Loucy (cell line): Measurements from ENCODE around the gene IGF2BP2.

ENCODE experiments used
- EZH2phosphoT487 ChIP-seq: fragments of 200-600 bp; IDR thresholded peaks from 2 replicates; pipeline ENCODE4 v1.6.1; 2018; ENCODE audit warnings: antibody characterized with exemption, mild to moderate bottlenecking, moderate library complexity, borderline replicate concordance
- TF ChIP-seq, protein P1 (sequence below): fragments of 200-600 bp; sonication (generic); conservative IDR thresholded peaks from 2 replicates; pipeline ENCODE4 v1.5.1; 2014; ENCODE audit warnings: mild to moderate bottlenecking, antibody characterized with exemption, low read length

GRCh38 chr3:185734725-185735096, 90.1 kb downstream of the IGF2BP2 start:
- TF ChIP-seq, protein P1, sequence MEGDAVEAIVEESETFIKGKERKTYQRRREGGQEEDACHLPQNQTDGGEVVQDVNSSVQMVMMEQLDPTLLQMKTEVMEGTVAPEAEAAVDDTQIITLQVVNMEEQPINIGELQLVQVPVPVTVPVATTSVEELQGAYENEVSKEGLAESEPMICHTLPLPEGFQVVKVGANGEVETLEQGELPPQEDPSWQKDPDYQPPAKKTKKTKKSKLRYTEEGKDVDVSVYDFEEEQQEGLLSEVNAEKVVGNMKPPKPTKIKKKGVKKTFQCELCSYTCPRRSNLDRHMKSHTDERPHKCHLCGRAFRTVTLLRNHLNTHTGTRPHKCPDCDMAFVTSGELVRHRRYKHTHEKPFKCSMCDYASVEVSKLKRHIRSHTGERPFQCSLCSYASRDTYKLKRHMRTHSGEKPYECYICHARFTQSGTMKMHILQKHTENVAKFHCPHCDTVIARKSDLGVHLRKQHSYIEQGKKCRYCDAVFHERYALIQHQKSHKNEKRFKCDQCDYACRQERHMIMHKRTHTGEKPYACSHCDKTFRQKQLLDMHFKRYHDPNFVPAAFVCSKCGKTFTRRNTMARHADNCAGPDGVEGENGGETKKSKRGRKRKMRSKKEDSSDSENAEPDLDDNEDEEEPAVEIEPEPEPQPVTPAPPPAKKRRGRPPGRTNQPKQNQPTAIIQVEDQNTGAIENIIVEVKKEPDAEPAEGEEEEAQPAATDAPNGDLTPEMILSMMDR = no peak
- no peak for TF ChIP-seq EZH2phosphoT487
